NCI-H524 (cell line): ENCODE results near the gene FSTL4.
"Not testable (repeated sequence)": the region's sequence is repeated elsewhere in the genome, so short reads cannot be mapped to it uniquely, and the experiment has no call there.

Experiments used
- DNase-seq, 2 experiments: peaks; one replicate each; lab custom pipeline; 2025; lab: John Stamatoyannopoulos, UW

Gene FSTL4

GRCh38 chr5:133456933-133457402 is 155.4 kb downstream of the FSTL4 start:
- DNase-seq: no peak

DNA sequence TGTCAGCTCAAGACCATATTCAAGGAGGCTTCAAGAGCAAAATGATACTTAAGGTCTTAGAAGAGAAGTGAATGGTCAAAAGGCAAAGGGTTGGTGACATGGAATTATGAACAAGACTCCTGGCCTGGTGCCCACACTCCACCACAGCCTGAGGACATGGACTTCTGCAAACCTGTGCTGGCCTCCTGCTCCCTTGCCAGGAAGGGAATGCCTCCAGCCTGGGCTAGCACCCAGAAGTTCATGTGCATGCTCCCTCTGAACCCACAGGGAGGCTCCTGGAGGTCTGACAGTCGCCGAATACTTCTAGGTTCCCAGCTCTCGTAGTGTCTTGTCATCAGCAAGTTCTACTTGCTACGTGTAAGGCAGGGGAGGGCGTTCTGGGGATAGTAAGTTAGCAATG is 156.7 kb downstream of the FSTL4 start:
- no peak for DNase-seq

GRCh38 chr5:133454442-133454841 is 157.9 kb downstream of the FSTL4 start:
- no peak for DNase-seq

DNA sequence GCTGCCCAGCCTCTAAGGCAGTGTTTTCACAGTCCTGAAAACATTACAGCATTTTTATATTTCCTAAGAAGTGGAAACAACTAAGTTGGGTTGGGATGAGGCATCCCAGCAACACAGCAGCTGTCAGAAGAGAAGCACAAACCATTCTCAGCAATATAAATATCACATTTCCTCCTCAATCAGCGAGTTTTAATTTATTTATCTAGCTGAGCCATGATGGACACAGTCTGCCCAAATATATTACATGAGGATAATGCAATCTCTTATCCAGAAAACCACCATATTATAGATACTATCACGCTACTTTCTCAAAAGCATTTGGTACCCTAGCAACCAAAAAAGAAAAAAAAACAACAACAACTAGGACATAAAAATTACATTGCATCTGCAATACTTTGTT is 158.5 kb downstream of the FSTL4 start:
- no peak for DNase-seq

DNA sequence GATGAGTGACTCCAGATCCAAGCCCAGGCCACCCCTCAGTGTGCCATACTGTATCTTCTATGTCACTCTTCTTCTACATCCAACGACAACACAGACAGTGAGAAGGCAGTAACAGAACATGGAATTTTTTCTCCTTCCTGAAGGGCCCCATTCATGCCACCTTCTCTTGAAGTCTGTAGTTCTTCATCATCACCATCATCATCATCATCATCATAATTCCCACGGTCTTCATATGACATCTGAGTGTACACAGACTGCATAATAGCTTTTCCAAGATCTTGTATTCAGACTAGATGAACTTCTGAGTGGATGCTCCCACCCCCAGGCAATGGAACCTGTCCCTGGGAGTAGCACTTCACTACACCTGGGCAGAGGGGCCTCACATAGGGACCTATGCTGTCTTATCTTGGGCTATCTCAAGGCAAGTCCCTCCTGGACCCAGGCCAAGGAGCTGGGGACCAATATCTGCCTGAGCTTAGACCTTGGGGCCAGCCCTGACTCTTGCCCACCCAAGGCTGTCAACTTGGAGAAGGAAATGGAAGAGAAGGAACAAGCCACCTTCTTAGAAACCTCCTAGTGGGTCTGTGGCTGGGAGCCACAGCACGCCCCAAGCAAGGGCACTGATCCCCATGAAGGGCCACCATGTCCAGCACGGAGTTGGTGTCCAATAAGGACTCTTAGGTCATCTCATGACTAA is 159.1 kb downstream of the FSTL4 start:
- no peak for DNase-seq

GRCh38 chr5:133451926-133452325 is 160.4 kb downstream of the FSTL4 start:
- no peak for DNase-seq

DNA sequence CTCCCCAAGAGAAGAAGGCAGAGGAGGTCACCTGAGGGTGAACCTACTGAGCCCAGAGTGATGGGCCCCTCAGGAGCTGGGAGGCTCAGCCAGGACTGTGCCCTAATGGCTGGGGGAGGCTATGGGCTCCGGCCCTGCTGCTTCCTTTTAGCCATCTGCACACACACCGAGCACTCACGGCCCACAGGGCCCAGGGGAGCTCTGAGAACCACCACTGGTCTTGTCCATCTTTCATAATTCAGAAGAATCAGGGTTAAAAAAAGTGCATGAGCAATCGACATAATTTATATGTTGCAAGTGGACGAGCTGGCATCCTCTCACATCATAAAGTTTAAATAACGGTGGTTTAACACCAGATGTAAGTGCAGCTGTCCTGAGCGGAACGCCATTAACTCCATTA is 162.1 kb downstream of the FSTL4 start:
- no peak for DNase-seq

DNA sequence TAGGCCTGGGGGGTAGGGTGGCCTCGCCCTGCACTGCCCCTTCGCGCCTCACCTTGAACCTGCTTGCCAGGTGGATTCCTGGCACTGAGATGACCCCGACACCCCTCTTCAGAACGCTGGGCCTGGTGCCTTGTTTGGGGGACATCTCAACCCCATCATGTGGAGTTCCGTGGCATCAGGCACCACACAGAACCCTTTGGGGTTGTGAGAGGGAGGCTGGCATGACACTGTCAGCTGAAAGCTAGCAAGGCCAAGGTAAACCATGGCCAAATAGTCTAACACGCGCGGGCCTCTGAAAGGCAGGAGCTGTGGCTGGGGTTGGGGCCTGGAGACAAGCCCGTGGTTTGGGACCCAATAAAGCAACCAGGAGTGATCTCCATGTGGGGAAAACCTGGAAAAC is 163.2 kb downstream of the FSTL4 start:
- no peak for DNase-seq

DNA sequence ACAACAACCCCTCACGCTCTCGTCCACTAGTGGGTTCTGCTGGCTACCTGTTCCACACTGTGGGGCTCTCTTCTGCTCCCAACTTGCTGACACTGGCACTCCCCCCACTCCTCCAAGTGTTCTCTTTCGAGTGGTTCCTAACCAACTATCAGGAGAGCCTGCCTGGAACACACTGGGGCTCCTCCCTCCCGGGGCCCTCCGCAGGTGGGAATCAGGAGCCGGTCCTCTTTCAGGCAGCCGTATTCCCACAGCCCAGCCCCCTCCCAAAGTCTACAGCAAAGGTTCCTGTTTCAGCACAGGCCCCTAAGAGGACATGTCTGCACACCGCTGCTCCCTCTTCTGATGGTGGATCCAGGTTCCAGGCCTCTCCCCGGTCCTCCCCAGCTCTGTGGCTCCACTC is 165.9 kb downstream of the FSTL4 start:
- DNase-seq: no peak

DNA sequence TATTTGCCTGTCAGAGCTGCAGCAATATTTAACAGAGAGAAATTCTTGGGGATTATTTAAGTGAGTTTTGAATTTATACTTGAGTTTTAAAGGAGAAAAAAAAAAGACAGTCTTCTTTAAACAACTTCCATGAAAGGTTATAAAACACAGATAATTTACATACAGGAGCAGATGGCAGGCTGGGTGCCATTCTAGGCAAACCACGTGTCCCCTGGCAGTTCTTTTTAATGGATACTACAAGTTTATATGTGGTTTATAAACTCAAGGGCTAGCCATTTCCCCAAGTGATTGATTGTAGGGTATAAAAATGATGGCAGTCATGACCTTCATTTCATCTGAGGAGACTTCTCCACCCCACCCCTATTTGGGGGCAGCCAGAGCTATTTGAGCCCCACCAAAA is 166.6 kb downstream of the FSTL4 start:
- DNase-seq: peak in 1 of 2 experiments; percentile 5

DNA sequence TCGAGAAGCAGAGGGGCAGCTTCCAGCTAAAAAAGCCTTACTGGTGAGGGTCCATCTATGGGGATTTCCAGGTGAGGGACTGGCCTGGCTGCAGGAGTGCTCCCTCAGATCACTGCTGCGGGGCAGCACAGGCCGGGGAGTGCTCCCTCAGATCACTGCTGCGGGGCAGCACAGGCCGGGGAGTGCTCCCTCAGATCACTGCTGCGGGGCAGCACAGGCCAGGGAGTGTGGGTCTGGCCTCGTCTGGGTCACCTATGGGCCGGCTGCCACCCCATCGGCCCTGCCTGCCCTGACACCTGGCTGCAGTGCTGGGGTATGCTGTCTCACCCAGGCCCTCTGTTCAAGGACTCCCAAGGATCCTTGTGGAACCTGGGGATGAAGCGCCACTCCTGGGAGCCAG is 167.1 kb downstream of the FSTL4 start:
- not testable (repeated sequence) for DNase-seq

DNA sequence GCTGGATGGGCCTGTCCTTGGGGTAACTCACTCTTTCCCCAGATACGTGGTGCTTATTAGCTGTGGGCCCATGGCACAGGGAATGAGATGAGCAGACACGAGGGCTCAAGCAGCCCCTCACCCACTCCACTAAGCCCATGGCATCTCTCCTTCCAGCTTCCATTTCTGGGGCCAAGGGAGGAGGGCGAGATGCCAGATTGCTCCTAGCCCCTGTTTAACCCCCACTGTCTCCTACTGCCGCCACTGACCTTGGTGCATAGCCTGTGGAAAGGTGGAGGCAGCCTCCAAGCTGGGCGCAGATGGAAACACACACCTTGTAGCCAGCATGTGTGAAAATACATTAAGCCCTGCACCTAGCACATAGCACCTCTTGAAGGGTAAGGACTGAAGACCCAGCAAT is 167.6 kb downstream of the FSTL4 start:
- DNase-seq: no peak

DNA sequence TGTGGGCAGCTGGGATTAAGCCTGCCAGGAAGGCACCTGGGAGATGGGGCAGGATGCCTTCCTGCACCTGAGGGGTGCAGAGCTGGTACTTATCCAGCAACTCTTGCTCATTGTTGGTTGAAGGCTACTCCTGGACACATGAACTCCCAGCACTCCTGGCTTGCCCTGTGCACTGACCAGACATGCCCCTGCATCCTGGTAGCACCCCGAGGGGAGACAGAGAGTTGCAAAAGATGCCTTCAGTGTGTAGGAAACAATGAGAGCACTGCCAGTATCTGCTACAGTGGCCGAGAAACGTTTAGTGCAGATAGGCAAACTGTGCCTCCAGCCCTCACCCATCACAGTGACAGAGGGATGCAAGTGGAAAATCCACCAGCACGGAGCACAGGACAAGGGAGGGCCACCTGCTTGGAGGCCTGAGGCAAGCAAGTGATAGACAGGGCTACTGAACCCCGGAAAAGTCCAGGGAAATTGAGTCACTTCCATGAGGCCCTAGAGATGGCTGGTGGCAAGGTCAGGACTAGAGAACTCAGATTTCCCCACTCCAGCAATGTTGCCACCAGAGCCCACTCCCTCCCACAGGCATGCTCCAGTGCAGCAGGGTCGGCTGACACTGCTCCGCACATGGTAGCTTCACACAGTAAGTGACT is 171.1 kb downstream of the FSTL4 start:
- DNase-seq: no peak

DNA sequence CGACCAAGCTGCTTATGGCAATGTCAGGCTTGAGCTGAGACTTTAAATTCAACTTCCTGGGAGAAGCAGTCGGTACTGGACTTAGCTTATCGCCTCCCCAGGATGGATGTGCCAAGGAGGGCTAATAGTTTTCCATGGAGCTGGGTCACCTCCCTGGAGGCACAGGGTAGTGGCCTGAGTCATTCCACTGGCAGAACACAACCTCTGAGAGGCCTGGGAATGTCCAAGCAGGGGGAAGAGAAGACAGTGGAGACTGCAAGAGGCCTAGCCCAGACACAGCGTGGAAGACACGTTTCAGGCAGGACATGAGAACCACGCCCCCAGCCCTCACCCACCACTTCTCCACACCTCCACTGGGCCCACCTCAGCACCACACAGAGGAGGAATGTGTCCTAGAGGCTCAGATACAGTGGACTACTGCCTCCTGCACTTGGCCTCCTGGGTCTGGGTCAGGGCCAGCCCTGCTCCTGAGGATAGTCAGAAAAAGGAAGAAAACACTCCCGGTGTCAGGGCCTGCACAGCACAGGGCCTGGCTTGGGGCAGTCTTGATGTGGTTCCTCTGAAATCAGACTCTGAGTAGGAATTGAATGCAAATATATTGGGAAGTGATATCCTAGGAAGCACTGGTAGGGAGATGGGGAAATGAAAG is 171.8 kb downstream of the FSTL4 start:
- no peak for DNase-seq

DNA sequence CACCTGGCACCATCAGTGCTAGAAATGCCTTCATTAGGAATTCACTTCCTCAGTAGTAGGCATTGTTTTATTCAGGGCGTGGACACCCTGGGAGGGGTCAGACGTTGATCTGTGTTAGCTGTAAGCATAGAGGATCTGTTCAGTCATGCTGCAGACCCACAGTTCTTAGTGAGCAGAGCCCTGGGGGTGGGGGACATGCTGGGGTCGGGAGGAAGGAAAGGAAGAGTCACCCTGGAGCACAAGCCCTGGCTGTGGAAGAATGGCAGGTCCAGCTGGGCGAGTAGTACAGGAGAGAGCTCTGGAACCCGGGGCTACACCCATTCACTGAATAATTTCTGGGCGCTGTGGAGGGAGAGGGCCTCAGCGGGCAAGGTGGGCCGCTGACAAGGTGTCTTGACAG is 172.5 kb downstream of the FSTL4 start:
- no peak for DNase-seq

GRCh38 chr5:133438487-133438886 is 173.9 kb downstream of the FSTL4 start:
- no peak for DNase-seq

GRCh38 chr5:133434336-133434735 is 178.0 kb downstream of the FSTL4 start:
- no peak for DNase-seq

- DNase-seq: no peak
Measured at GRCh38 chr5:133433641-133434040, 178.7 kb downstream of the FSTL4 start.

- no peak for DNase-seq
Measured at GRCh38 chr5:133432956-133433532, 179.3 kb downstream of the FSTL4 start.

GRCh38 chr5:133431326-133431865 is 180.9 kb downstream of the FSTL4 start:
- DNase-seq: no peak

DNA sequence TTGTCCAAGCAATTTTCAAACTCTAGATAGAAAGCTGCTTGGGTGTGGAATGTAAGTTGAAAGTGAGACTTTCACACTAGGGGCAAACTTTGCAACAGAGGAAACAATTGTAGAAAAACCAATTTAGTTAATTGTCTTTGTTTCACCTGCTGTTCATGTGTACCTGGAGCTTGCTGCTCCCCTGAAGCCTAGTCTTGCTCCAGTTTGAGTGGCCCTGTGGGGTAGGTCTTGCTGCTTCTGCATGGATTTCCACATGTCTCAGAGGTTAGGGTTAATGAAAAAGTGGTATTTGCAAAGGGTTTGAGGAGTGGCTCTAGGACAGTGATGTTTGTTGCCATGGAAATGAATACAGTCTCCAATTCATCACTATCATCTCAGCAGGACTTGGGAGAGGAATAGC is 182.2 kb downstream of the FSTL4 start:
- no peak for DNase-seq

DNA sequence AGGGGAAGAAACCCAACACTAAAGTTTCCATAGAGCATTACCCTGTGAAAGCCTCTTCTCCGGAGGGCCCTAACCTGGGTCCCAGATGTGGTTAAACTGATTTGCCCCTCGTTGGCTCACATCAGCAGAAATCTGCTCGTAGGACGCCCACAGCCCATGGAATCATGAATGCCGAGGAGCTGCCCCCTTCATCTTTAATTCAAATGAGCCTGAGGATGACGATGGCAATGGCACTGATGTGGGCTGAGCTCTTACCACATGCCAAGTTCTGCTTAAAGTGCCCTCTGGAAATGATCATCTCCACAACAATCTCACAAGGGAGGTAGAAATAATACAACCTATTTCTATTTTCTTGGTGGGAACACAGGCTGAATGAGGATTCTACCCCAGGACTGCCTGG is 183.3 kb downstream of the FSTL4 start:
- DNase-seq: no peak
